RWPE2 (cell line): ENCODE measurements around the gene SGCG.

Experiments used
- ATAC-seq: fragments of 200-7000 bp; cut with Tn5 transposase; 3 replicates; pipeline ENCODE4 v1.9.1; 2021; ENCODE audit warnings: low read depth
- DNase-seq: peaks from one replicate; pipeline ENCODE4 v3.0.0-alpha.2; 2020; ENCODE audit warnings: low spot score
- H3K27ac ChIP-seq: fragments of 450-650 bp; 2 replicates; pipeline ENCODE4 v1.5.1; 2017; ENCODE audit warnings: mild to moderate bottlenecking; ENCODE audit not compliant: poor library complexity, severe bottlenecking
- H3K27me3 ChIP-seq: fragments of 250-450 bp; sonication (Bioruptor Pico); 2 replicates; pipeline ENCODE4 v1.5.1; 2021; ENCODE audit warnings: mild to moderate bottlenecking, moderate library complexity; ENCODE audit not compliant: insufficient read depth, poor library complexity, severe bottlenecking
- H3K36me3 ChIP-seq: fragments of 250-450 bp; sonication (Bioruptor Pico); 2 replicates; pipeline ENCODE4 v1.5.1; 2020; ENCODE audit warnings: low read depth, mild to moderate bottlenecking, moderate library complexity
- H3K4me1 ChIP-seq: fragments of 250-450 bp; sonication (Bioruptor Pico); 2 replicates; pipeline ENCODE4 v1.5.1; 2021; ENCODE audit warnings: mild to moderate bottlenecking, moderate library complexity; ENCODE audit not compliant: insufficient read depth, poor library complexity, severe bottlenecking
- H3K4me3 ChIP-seq: fragments of 250-450 bp; sonication (Bioruptor Pico); 2 replicates; pipeline ENCODE4 v1.5.1; 2021; ENCODE audit warnings: mild to moderate bottlenecking, moderate library complexity; ENCODE audit not compliant: severe bottlenecking
- H3K9me3 ChIP-seq: fragments of 250-450 bp; sonication (Bioruptor Pico); 2 replicates; pipeline ENCODE4 v1.5.1; 2021; ENCODE audit warnings: mild to moderate bottlenecking, moderate library complexity; ENCODE audit not compliant: severe bottlenecking
- CTCF ChIP-seq: fragments of 450-650 bp; IDR thresholded peaks from one replicate; pipeline ENCODE4 v1.5.1; 2017; ENCODE audit warnings: mild to moderate bottlenecking, moderate library complexity; ENCODE audit not compliant: poor library complexity, severe bottlenecking

The SGCG gene

DNA sequence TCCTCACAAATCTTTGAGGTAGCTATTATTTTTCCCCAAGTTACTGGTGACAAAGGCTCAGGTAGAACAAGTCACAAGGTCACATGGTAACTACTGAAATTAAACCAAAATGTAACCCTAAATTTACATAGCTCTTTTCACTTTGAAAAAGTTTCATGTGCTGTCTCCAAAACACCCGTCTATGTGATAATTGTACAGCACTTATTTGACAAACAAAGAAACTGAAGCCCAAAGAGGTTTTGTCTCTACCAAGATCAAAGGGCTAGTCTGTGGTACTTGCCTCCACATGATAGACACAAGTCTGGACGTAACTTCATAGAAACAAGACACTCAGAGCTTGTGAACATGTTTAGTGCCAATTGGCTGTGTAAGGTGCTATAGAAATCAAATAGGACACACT is 144.4 kb downstream of the SGCG start:
- no peak overlapping the region for H3K27ac ChIP-seq
- TF ChIP-seq CTCF = no peak
- peaks cover 29% of the 10 kb centered on the region for H3K4me1 ChIP-seq
- no peaks in the 10 kb centered on the region for H3K27me3 ChIP-seq
- no peaks in the 10 kb centered on the region for H3K36me3 ChIP-seq
- no peak overlapping the region for H3K4me3 ChIP-seq
- DNase-seq (no peak), ATAC-seq (no peak)
- H3K9me3 ChIP-seq = no peaks in the 10 kb centered on the region

- TF ChIP-seq CTCF = no peak
- Histone ChIP-seq H3K27me3 (no peaks in the 10 kb centered on the region), H3K4me1 (peaks cover 6% of the 10 kb centered on the region), H3K36me3 (no peaks in the 10 kb centered on the region), H3K27ac (no peak overlapping the region), H3K9me3 (peaks cover 3% of the 10 kb centered on the region), H3K4me3 (no peak overlapping the region)
- ATAC-seq (no peak), DNase-seq (no peak)
These were observed 149.6 kb downstream of the SGCG start for GRCh38 chr13:23330356-23330755.

DNA sequence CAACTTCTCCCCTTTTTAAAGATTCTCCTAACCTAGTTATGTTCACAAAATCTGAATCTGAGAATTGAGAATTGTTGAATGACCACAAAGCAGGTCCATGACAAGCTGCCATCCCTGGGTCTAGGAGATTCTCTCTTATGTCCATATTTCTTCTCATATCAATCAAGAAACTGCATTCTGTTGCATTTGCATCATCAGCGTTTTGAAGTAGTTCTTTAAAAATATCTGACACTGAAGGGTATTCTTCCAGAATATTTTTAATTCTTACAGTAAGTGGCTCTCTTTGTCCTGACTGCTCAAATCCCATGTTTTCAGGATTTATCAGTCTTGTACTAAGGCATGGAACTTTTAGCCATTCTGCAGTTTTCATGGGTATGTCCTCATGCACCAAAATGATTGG is 158.4 kb downstream of the SGCG start:
- Histone ChIP-seq H3K4me3 (no peak overlapping the region), H3K9me3 (no peaks in the 10 kb centered on the region), H3K4me1 (no peaks in the 10 kb centered on the region), H3K27ac (no peak overlapping the region), H3K36me3 (peaks cover 24% of the 10 kb centered on the region), H3K27me3 (no peaks in the 10 kb centered on the region)
- no peak for TF ChIP-seq CTCF
- no peak for ATAC-seq
- DNase-seq = no peak

DNA sequence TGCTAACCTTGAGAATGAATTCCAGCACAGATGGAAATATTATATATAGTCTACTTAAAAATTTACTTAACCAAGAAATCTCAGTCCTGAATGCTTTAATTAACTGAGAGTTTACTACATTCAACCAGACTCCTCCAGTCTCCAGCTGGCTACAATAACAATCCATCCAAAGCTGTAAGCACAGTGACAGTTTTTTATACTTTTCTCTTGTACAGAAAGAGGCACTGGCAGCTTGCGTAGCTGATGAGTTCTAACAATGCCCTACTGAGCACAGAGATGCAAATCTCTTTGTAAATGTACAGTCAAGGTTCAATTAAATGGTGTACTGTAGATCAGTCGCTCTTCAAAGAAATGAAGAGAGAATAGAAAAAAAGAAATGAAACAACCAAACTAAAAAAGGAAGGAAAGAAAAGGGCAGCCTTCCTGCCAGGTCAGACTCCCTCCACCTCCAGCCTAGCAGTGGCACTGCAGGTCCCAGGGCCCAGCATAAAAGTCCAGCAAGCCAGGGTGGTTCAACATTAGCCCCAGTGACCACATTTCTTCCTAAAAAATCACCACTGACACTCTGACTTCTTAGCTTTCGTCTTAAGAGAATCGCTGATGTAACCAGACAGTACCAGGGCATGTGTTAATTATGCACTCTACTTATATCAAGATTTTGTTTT is 164.3 kb downstream of the SGCG start:
- no peak for DNase-seq
- no peak overlapping the region for H3K4me3 ChIP-seq
- peaks cover 27% of the 10 kb centered on the region for H3K36me3 ChIP-seq
- no peaks in the 10 kb centered on the region for H3K4me1 ChIP-seq
- no peak for ATAC-seq
- H3K9me3 ChIP-seq = no peaks in the 10 kb centered on the region
- no peak overlapping the region for H3K27ac ChIP-seq
- TF ChIP-seq CTCF = no peak
- no peaks in the 10 kb centered on the region for H3K27me3 ChIP-seq

GRCh38 chr13:23347601-23348000 is 166.8 kb downstream of the SGCG start:
- Histone ChIP-seq H3K9me3 (no peaks in the 10 kb centered on the region), H3K4me3 (no peak overlapping the region), H3K36me3 (peaks cover 24% of the 10 kb centered on the region), H3K4me1 (no peaks in the 10 kb centered on the region), H3K27me3 (no peaks in the 10 kb centered on the region), H3K27ac (no peak overlapping the region)
- ATAC-seq (no peak), DNase-seq (no peak)
- no peak for TF ChIP-seq CTCF
